IMR-90 (cell line): ENCODE measurements around the gene HMCES. TPM values are rescaled to one million over a fixed set of nuclear protein-coding genes. Genes with fewer than 3 reads are reported as not detected.

ENCODE experiments used
- ATAC-seq: fragments of 200-7000 bp; cut with Tn5 transposase; 2 replicates; pipeline ENCODE4 v1.9.1; 2020; ENCODE audit warnings: low read depth, mild to moderate bottlenecking, moderate library complexity
- BruUV-seq: library from RNA; stranded (reverse); fragments of 400-500 nt; replicated peaks from 2 replicates; lab custom pipeline; 2021; lab: Mats Ljungman, UMichigan
- CTCF ChIA-PET: fragments of 300-600 bp; formaldehyde crosslinking; extraction: SDS; loops from one replicate; lab custom pipeline; 2021; ENCODE audit warnings: antibody characterized with exemption; lab: Yijun Ruan, JAX
- POLR2A ChIA-PET: fragments of 300-600 bp; sonication (Branson Sonifier 250); formaldehyde crosslinking; loops from one replicate; lab custom pipeline; 2022; ENCODE audit warnings: antibody characterized with exemption; ENCODE audit not compliant: unreplicated experiment; lab: Charles Lee
- DNase-seq: peaks from one replicate; pipeline ENCODE4 v3.0.0; 2013
- H2AFZ ChIP-seq: replicated peaks from 2 replicates; pipeline ENCODE3; 2013; ENCODE audit warnings: low read length, mild to moderate bottlenecking; ENCODE audit not compliant: poor library complexity
- H2AK5ac ChIP-seq: 2 replicates; pipeline ENCODE4 v1.6.1; 2013; ENCODE audit warnings: low read depth, low read length, inconsistent platforms
- H2AK9ac ChIP-seq: replicated peaks from 2 replicates; pipeline ENCODE3; 2013; ENCODE audit warnings: mild to moderate bottlenecking, low read depth, low read length, moderate library complexity; ENCODE audit not compliant: poor library complexity
- H2BK120ac ChIP-seq: 2 replicates; pipeline ENCODE4 v1.6.1; 2013; ENCODE audit warnings: low read depth, low read length, inconsistent platforms
- H2BK15ac ChIP-seq: 3 replicates; pipeline ENCODE4 v1.6.1; 2013; ENCODE audit warnings: low read depth, low read length, inconsistent platforms
- H2BK20ac ChIP-seq: 2 replicates; pipeline ENCODE4 v1.6.1; 2013; ENCODE audit warnings: low read depth, mild to moderate bottlenecking, inconsistent platforms, low read length, moderate library complexity
- H2BK5ac ChIP-seq: 2 replicates; pipeline ENCODE4 v1.6.1; 2013; ENCODE audit warnings: mild to moderate bottlenecking, low read depth, low read length, inconsistent platforms; ENCODE audit not compliant: poor library complexity, severe bottlenecking
- H3K14ac ChIP-seq: replicated peaks from 2 replicates; pipeline ENCODE4 v1.6.1; 2013; ENCODE audit warnings: low read depth, low read length, inconsistent platforms
- H3K18ac ChIP-seq: 2 replicates; pipeline ENCODE4 v1.6.1; 2013; ENCODE audit warnings: low read depth, low read length, control low read depth
- H3K23ac ChIP-seq: 2 replicates; pipeline ENCODE4 v1.6.1; 2013; ENCODE audit warnings: low read depth, low read length, inconsistent platforms
- H3K27ac ChIP-seq: 2 replicates; pipeline ENCODE4 v1.5.1; 2013; ENCODE audit warnings: mild to moderate bottlenecking, control low read depth, low read length; ENCODE audit not compliant: insufficient read depth
- H3K27me3 ChIP-seq: 2 replicates; pipeline ENCODE4 v1.6.1; 2013; ENCODE audit warnings: low read length; ENCODE audit not compliant: control insufficient read depth, insufficient read depth
- H3K36me3 ChIP-seq: 2 replicates; pipeline ENCODE4 v1.6.1; 2013; ENCODE audit warnings: low read length, mixed read lengths; ENCODE audit not compliant: control insufficient read depth, insufficient read depth
- H3K4ac ChIP-seq: 2 replicates; pipeline ENCODE4 v1.6.1; 2013; ENCODE audit warnings: low read depth, low read length, inconsistent platforms
- H3K4me1 ChIP-seq: 2 replicates; pipeline ENCODE4 v1.6.1; 2013; ENCODE audit warnings: low read length, mixed read lengths; ENCODE audit not compliant: control insufficient read depth, insufficient read depth
- H3K4me2 ChIP-seq: 2 replicates; pipeline ENCODE4 v1.6.1; 2013; ENCODE audit warnings: low read depth, mild to moderate bottlenecking, control low read depth, low read length, moderate library complexity
- H3K4me3 ChIP-seq: 2 replicates; pipeline ENCODE4 v1.5.1; 2013; ENCODE audit warnings: low read depth, mild to moderate bottlenecking, control low read depth, low read length, moderate library complexity; ENCODE audit not compliant: insufficient read depth
- H3K56ac ChIP-seq: 2 replicates; pipeline ENCODE4 v1.6.1; 2013; ENCODE audit warnings: low read length, inconsistent platforms; ENCODE audit not compliant: insufficient read depth; ENCODE audit errors: extremely low read depth
- H3K79me1 ChIP-seq, 2 experiments: 2 replicates each; pipeline ENCODE4 v1.6.1; 2013; ENCODE audit warnings: low read length in 2 of 2, inconsistent platforms in 1 of 2, low read depth in 1 of 2
- H3K9ac ChIP-seq: 2 replicates; pipeline ENCODE4 v1.6.1; 2013; ENCODE audit warnings: low read depth, low read length, control low read depth
- H3K9me1 ChIP-seq: 2 replicates; pipeline ENCODE4 v1.6.1; 2013; ENCODE audit warnings: low read length, inconsistent platforms; ENCODE audit not compliant: insufficient read depth
- H3K9me3 ChIP-seq: 2 replicates; pipeline ENCODE4 v1.6.1; 2013; ENCODE audit warnings: low read length; ENCODE audit not compliant: control insufficient read depth, insufficient read depth
- H4K20me1 ChIP-seq: 2 replicates; pipeline ENCODE4 v1.6.1; 2013; ENCODE audit warnings: low read length, inconsistent platforms; ENCODE audit not compliant: insufficient read depth
- H4K5ac ChIP-seq: 2 replicates; pipeline ENCODE4 v1.6.1; 2013; ENCODE audit warnings: mild to moderate bottlenecking, low read depth, low read length, control low read depth
- H4K8ac ChIP-seq, 2 experiments: 2 replicates each; pipeline ENCODE4 v1.6.1; 2013; ENCODE audit warnings: low read depth in 2 of 2, low read length in 2 of 2, control low read depth in 1 of 2, inconsistent platforms in 1 of 2
- H4K91ac ChIP-seq: 2 replicates; pipeline ENCODE4 v1.6.1; 2013; ENCODE audit warnings: low read depth, low read length, inconsistent platforms; ENCODE audit not compliant: insufficient read depth
- CEBPB ChIP-seq: IDR thresholded peaks from 2 replicates; pipeline ENCODE4 v1.6.1; 2012; ENCODE audit warnings: low read depth, low read length, improper control_type of control experiment
- MAFK ChIP-seq: IDR thresholded peaks from 2 replicates; pipeline ENCODE4 v1.6.1; 2012; ENCODE audit warnings: low read depth, low read length, improper control_type of control experiment
- MAZ ChIP-seq: IDR thresholded peaks from 2 replicates; pipeline ENCODE4 v1.6.1; 2012; ENCODE audit warnings: low read depth, mild to moderate bottlenecking, low read length, improper control_type of control experiment, moderate library complexity, borderline replicate concordance
- POLR2A ChIP-seq: IDR thresholded peaks from 2 replicates; pipeline ENCODE4 v1.6.1; 2012; ENCODE audit warnings: mild to moderate bottlenecking, low read depth, low read length
- RAD21 ChIP-seq: IDR thresholded peaks from 2 replicates; pipeline ENCODE4 v1.6.1; 2012; ENCODE audit warnings: low read length, improper control_type of control experiment
- WGBS, 2 experiments: methylation state at CpG; one replicate each; pipeline versions ENCODE4 v1.1.5 to v1.1.7; 2013; ENCODE audit warnings: missing lambda C conversion rate in 2 of 2; ENCODE audit not compliant: insufficient read length in 1 of 2; ENCODE audit errors: extremely low coverage in 2 of 2; 5-methylcytosine and 5-hydroxymethylcytosine counted together
- dilution Hi-C: fragments of 300-500 bp; cut with HindIII; formaldehyde crosslinking; loops from one replicate; pipeline ENCODE4 v1.14.3; 2018; ENCODE audit warnings: low sequenced_read_pairs; ENCODE audit not compliant: unreplicated experiment
- in situ Hi-C: fragments of 300-500 bp; cut with MboI; formaldehyde crosslinking; loops from 3 replicates; pipeline ENCODE4 v1.14.3; 2019; ENCODE audit warnings: low sequenced_read_pairs, inconsistent platforms, mixed read lengths
- intact Hi-C: fragments of 100-400 bp; cut with micrococcal nuclease; formaldehyde crosslinking; loops from 2 replicates; pipeline ENCODE4 v1.10.0; 2022
- polyA plus RNA-seq, 3 experiments: library from polyadenylated mRNA; depleted of rRNA; stranded (reverse); fragments of >200 nt; gene quantifications; 2 replicates each; pipeline ENCODE4 v1.2.3, GENCODE V29; 2012; ENCODE audit warnings: low replicate concordance in 1 of 3
- total RNA-seq: library from RNA; depleted of rRNA; stranded (reverse); fragments of >200 nt; gene quantifications from 2 replicates; pipeline ENCODE4 v1.2.3, GENCODE V29; 2012
- TF ChIP-seq, protein P1 (sequence below): fragments of 150-350 bp; IDR thresholded peaks from 2 replicates; pipeline ENCODE4 v1.6.1; 2017; ENCODE audit warnings: mild to moderate bottlenecking, antibody characterized with exemption, low read length, low read depth
- TF ChIP-seq, protein P2 (sequence below): conservative IDR thresholded peaks from 2 replicates; pipeline ENCODE4 v1.5.1; 2012; ENCODE audit warnings: mild to moderate bottlenecking, low read depth, low read length, improper control_type of control experiment

Gene HMCES
- total and polyA plus RNA-seq, 2 of the 4 experiments (the other 2 are of a cell fraction), result 26.0 to 30.5 TPM

GRCh38 chr3:129268396-129268795, 10.3 kb upstream of the HMCES start:
- CTCF ChIA-PET, result no interaction called here
- Histone ChIP-seq H3K14ac (no peak overlapping the region), H3K18ac (no peak overlapping the region), H2AFZ (no peak overlapping the region), H4K91ac (no peak overlapping the region), H3K36me3 (peaks cover 79% of the 10 kb centered on the region), H2AK9ac (no peak overlapping the region), H4K20me1 (peaks cover 52% of the 10 kb centered on the region), H2BK5ac (no peak overlapping the region), H2BK15ac (no peak overlapping the region), H3K79me1 (peaks cover 36 to 59% of the 10 kb centered on the region in 2 experiments), H3K56ac (no peak overlapping the region), H3K23ac (no peak overlapping the region), H3K9me1 (peaks cover 15% of the 10 kb centered on the region), H4K5ac (no peak overlapping the region), H3K4me2 (no peak overlapping the region), H3K4me3 (no peak overlapping the region), H3K4me1 (peaks cover 7% of the 10 kb centered on the region; the same call in 1 of the 2 replicates), H2BK20ac (no peak overlapping the region), H3K9ac (no peak overlapping the region), H4K8ac (no peak overlapping the region), H3K4ac (no peak overlapping the region), H2BK120ac (no peak overlapping the region), H3K27ac (no peak overlapping the region), H3K9me3 (no peaks in the 10 kb centered on the region), H3K27me3 (no peaks in the 10 kb centered on the region), H2AK5ac (no peak overlapping the region)
- dilution Hi-C loops, result no loop called here
- POLR2A ChIA-PET, result no interaction called here
- no peak for DNase-seq
- WGBS, 2 experiments, result 100% methylated on average over 1 of the region's 4 CpGs; no CpG with 5 or more reads in 1 of the 2 experiments
- in situ Hi-C loops, result no loop called here
- intact Hi-C loops, result no loop called here
- TF ChIP-seq, protein P1, sequence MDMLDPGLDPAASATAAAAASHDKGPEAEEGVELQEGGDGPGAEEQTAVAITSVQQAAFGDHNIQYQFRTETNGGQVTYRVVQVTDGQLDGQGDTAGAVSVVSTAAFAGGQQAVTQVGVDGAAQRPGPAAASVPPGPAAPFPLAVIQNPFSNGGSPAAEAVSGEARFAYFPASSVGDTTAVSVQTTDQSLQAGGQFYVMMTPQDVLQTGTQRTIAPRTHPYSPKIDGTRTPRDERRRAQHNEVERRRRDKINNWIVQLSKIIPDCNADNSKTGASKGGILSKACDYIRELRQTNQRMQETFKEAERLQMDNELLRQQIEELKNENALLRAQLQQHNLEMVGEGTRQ, result no peak
- TF ChIP-seq POLR2A, result no peak
- TF ChIP-seq, protein P2, sequence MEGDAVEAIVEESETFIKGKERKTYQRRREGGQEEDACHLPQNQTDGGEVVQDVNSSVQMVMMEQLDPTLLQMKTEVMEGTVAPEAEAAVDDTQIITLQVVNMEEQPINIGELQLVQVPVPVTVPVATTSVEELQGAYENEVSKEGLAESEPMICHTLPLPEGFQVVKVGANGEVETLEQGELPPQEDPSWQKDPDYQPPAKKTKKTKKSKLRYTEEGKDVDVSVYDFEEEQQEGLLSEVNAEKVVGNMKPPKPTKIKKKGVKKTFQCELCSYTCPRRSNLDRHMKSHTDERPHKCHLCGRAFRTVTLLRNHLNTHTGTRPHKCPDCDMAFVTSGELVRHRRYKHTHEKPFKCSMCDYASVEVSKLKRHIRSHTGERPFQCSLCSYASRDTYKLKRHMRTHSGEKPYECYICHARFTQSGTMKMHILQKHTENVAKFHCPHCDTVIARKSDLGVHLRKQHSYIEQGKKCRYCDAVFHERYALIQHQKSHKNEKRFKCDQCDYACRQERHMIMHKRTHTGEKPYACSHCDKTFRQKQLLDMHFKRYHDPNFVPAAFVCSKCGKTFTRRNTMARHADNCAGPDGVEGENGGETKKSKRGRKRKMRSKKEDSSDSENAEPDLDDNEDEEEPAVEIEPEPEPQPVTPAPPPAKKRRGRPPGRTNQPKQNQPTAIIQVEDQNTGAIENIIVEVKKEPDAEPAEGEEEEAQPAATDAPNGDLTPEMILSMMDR, result no peak
- TF ChIP-seq MAFK, result no peak
- no peak for TF ChIP-seq MAZ
- no peak for TF ChIP-seq RAD21
- no peak for TF ChIP-seq CEBPB
- BruUV-seq, result no TSS peak
- ATAC-seq, result no peak
